Head of caudate nucleus (tissue), 42 donors: Measurements from ENCODE around the gene GSG1L.

ENCODE experiments used
- DNase-seq, 42 donors: peaks; one replicate each; pipeline versions ENCODE4 v3.0.0 to v3.0.0-alpha.2; 2020 to 2021; ENCODE audit warnings: mixed read lengths in 7 of 42
- intact Hi-C: fragments of 100-400 bp; cut with DNase I; formaldehyde crosslinking; loops from one replicate; pipeline ENCODE4 v1.15.0; 2022

GSG1L gene

DNA sequence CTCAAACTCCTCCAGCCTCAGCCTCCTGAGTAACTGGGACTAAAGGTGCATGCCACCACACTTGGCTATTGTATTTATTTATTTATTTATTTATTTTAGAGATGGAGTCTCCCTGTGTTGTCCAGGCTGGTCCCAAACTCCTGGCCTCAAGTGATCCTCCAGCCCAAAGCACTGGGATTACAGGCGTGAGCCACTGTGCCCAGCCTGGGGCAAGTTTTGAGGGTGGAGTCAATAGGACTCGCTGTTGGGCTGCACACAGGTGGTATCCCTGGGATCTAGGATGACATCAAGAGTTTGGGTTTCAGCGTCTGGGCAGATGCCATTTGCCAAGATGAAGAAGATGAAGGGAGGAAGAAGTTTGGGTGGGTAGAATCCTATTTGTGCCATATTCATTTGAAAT is 213.9 kb downstream of the GSG1L start:
- DNase-seq: peak in 2 of 42 donors; percentile 9 to 18
- intact Hi-C loops: no loop called here

GRCh38 chr16:27847030-27847550 is 216.4 kb downstream of the GSG1L start:
- DNase-seq: peak in 2 of 42 donors; percentile 21 to 23
- intact Hi-C loops: no loop called here

DNA sequence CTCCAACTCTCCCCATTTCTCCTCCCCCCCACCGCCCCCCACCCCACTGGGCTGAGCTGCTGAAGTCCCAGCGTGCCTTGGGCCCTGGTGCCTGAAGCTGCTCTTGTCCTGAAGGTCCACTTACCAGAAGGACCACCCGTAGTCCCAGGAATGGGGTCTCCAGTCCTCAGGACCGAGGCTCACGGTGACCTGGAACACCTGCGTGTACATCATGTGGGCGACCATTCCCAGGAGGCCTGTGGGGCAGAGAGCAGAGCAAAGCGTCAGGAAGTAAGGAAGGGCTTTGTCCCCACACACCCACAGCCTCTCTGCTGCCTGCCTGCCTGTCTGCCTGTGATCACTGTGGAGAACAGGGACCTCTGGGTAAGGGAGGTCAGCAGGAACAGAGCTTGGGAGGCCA is 218.7 kb downstream of the GSG1L start:
- intact Hi-C loops: no loop called here
- peak in 1 of 42 donors; percentile 19 for DNase-seq

DNA sequence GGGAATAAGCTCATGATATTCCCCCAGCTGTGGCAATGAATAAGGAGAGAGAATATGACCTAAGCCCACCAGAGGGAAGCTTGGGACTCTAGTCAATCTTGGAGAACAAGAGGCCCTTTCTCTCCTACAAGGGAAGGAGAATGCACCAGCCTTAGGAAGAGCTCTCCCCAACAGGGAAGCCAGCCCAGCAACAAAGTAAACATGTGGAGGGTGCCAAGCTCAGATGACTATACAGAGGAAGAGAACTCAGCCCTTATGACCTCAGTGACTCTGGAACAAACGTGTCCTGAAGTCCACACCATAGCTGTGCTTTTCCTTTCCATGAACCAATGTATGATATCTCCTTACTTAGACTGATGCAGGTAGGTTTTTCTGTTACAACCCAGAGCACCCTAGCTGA is 219.7 kb downstream of the GSG1L start:
- DNase-seq: peak in 2 of 42 donors; percentile 19 to 32
- intact Hi-C loops: no loop called here

DNA sequence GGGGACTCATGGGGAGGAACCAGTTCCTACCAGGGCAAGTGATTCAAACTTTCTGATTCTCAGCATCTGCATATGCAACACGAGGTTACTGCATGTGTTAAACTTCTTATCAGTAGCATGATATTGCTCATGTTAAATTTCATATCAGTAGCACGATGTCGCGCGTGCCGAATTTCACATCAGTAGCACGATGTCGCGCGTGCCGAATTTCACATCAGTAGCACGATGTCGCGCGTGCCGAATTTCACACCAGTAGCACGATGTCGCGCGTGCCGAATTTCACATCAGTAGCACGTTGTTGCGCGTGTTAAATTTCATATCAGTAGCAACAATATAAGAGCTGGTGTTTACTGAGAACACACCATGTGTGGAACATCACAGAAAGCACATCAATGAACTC is 221.6 kb downstream of the GSG1L start:
- peak in 1 of 42 donors; percentile 27 for DNase-seq

DNA sequence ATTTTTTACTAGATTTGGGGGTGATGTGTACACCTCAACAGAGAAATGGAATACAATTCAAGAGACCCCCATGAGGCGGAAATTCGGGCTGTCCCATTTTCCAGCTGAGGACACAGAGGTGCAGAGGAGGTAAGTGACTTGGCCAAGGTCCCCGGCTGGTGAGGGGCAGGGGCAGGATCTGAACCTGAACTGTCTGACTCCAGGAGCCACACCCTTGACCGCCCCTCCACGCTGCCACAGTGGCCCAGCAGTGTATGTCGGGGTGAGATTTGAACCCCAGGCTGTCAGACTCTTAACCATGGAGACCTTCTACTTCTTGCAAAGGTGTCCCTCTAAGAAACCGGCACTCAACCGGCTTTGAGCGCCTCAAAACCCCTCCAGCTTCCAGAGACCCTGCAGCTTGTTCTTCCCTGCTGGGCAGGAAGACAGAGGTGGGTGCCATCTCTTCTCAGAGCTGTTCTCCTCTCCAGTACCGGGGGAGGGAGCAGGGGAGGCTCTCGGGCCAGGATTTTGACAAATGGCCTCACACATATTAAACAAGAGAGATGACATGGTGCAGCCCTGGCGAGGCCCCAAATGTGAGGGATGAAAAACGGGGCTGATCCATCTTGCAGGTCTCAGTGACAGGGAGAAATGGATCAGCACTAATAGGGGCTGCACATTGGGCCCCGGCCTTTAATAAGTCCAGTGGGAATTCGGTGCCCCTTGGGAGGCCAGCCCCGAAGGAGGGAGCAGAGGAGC is 222.3 kb downstream of the GSG1L start:
- peak in 2 of 42 donors; percentile 31 to 34 for DNase-seq
- intact Hi-C loops: no loop called here

More for the DNA sequence above, 221.6 kb downstream of the GSG1L start:
- intact Hi-C loops: no loop called here

GRCh38 chr16:27840311-27841060 is 223.0 kb downstream of the GSG1L start:
- intact Hi-C loops: no loop called here
- DNase-seq: peak in 4 of 42 donors; percentile 5 to 31 (median 20)

GRCh38 chr16:27839419-27839818 is 224.1 kb downstream of the GSG1L start:
- intact Hi-C loops: no loop called here
- DNase-seq: peak in 1 of 42 donors; percentile 7

GRCh38 chr16:27838536-27839175 is 224.9 kb downstream of the GSG1L start:
- intact Hi-C loops: no loop called here
- DNase-seq: peak in 4 of 42 donors; percentile 1 to 15 (median 6)

DNA sequence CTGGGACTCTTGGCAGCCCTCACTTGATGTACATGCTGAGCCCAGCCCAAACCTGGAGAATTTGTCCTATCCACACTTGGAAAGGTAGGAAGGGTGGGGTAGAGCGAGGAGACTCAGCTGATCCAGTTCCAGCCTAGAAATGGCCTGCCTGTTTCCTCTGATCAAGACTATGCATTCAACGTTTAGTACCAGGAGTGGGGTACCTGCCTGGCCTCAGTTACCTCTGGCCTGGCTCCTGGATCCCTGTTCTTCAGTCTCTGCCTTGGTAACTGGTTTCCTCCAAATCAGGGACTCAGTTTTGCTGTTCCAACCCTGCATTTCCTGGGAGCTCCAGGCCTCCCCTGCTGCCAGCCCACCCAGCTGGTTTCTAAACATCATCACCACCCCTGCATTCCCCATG is 233.5 kb downstream of the GSG1L start:
- intact Hi-C loops: no loop called here
- peak in 1 of 42 donors; percentile 5 for DNase-seq

DNA sequence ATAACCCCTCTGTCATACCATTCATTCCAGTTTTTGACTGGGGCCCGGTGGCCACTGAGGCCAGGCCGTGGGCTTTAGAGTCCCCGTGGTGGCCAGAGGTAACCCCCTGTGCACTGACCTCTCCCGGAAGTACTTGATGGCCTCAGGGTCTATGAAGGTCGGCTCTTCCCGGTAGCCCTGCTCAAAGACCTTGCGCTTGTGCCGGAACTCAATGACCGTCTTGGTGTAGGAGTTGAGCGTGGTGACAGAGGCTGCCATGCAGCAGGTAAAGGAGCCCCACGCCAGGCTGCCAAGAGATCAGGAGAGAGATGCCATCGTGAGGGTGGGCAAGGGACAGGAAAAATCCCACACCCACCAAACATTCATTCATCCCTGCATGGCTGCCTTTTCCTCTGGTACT is 234.8 kb downstream of the GSG1L start:
- intact Hi-C loops: no loop called here
- DNase-seq: peak in 4 of 42 donors; percentile 3 to 18 (median 14)

- peak in 1 of 42 donors; percentile 0 for DNase-seq
- intact Hi-C loops: no loop called here
These were observed 235.7 kb downstream of the GSG1L start for GRCh38 chr16:27827765-27828164.

DNA sequence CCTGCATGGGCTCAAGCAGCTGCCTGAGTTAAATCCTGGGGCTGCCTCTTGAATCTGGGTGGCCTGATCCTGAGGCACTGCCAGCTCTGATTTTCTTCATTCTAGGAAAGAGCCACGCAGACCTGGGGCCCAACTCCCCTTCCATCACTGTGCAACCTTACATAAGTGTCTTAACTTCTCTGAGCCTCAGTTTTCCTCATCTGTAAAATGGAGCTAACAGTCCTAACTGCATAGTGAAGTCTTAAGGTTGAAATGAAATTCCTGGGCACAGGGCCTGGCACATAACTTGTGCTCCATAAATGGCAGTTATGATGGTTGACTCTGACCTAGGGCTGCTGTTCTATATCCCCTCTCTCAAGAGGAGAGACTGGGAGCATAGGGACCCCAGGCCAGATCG is 236.6 kb downstream of the GSG1L start:
- peak in 2 of 42 donors; percentile 3 to 13 for DNase-seq
- intact Hi-C loops: no loop called here

DNA sequence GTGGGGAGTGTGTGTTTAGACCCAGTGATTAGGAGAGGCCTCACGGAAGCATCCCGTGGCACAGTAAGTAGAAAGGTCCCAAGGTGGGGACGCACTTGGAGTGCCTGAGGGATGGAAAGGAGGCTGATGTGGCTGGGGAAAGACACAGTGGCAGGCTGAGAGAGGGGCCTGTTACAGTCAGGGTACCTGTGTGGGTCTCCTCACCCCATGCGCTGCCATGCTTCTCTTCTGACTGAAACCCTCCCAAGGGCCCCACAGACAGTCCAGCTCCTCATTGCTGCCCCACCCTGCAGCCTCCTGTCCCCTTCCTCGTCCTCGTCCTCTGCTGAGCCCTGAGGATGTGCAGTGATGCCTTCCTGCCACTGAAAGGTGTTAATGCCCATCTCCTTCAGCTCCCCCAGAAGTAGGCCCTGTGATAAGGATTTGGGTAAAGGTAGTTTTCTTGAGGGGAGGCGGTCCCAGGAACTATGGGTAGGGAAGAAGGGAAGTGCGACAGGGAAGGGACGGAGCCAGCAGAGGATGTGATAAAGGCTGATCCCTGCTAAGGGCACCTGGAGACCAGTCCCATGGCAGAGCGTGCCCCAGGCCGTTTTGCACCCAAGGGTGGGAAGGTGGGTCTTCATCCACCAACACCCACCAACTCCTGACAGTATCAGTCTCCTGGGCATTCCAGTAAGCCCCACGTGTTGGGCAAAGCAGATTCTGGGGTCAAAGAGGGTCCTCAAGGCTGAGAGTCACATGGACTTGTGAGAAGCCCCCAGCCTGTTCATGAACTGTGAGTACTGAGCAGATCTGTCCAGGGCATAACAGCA is 237.2 kb downstream of the GSG1L start:
- intact Hi-C loops: no loop called here

DNA sequence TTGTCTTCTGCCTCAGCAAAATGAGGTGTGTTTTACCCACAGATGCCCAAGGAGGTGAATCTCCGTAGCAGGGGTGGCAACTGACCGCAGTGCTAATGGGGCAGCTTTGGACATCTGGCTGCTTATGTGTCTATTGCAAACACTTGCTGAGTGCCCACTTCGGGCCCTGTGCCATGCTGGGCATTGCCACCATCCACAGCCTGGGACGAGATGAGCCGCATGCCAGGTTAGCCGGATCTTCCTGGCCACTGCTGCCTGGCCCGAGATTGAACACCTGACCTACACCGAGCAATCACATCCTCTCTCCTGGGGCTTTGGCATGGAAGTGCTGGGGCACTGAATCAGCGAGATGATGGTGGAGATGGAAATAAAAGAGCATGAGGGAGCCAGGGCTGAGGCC is 238.7 kb downstream of the GSG1L start:
- peak in 3 of 42 donors; percentile 18 to 42 (median 34) for DNase-seq

More for the DNA sequence above, 237.2 kb downstream of the GSG1L start:
- peak in 2 of 42 donors; percentile 1 to 18 for DNase-seq

DNA sequence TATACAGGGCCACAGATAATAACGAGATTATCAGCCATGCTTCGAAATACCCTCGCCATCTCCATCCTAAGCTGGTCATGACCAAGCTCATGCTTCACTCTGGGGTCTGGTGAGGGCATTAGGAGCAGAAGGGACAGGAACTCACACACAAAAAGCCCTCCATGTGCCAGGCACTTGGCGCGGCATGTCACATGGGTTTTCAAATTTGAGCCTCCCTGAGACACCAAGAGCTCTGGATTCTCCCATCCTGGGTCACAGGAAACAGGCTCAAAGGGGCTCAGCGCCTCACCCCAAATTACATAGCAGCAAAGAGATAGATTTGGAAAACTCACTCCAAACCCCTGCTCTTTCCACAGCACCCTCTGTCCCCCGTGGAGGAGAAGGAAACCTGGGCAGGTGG is 239.5 kb downstream of the GSG1L start:
- peak in 4 of 42 donors; percentile 1 to 31 (median 10) for DNase-seq
- intact Hi-C loops: no loop called here

More for the DNA sequence above, 238.7 kb downstream of the GSG1L start:
- intact Hi-C loops: no loop called here

DNA sequence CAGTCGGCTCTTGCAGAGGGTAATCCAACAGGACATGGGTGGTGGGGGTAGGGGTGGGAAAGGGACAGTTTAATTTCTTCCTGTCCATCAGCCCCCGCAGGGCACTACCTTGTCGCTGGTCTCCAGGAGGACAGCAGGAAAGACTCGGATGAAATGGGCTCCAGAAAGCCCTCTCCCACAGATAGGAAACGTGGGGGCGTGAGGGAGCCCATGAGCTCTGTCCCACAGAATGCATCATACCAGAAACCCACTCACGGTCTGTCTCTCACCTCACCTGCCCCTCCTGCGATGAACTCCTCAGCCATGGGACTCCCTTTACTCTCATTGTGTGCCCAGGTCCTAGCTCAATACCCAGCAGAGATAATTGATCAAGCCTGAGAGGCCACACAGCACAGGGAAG is 240.1 kb downstream of the GSG1L start:
- intact Hi-C loops: no loop called here
- peak in 4 of 42 donors; percentile 4 to 27 (median 11) for DNase-seq

- intact Hi-C loops: no loop called here
- DNase-seq: peak in 1 of 42 donors; percentile 31
These were observed 240.5 kb downstream of the GSG1L start for GRCh38 chr16:27822996-27823395.

DNA sequence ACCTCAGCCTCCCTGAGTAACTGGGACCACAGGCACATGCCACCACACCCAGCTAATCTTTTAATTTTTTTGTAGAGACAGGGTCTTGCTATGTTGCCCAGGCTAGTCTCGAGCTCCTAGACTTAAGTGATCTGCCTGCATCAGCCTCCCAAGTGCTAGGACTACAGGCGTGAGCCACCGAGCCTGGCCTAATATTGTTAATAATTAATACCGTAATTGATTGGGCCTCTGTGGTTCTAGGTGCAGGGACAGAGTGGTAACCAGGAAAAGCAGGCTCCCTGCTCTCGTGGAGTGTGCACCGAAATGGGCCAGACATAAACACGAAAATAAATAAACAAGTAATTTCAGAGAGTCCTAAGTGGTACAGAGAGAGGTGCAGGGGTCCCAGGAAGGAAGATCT is 241.0 kb downstream of the GSG1L start:
- intact Hi-C loops: no loop called here
- DNase-seq: peak in 3 of 42 donors; percentile 3 to 25 (median 4)
